ENCODE results near the gene NUCB1. TPM values are rescaled to one million over a fixed set of nuclear protein-coding genes. Genes with fewer than 3 reads are reported as not detected.
A peak's percentile ranks its signal among the peaks of the same experiment; 100 is the strongest.
"Not testable (repeated sequence)": the region's sequence is repeated elsewhere in the genome, so short reads cannot be mapped to it uniquely, and the experiment has no call there.

NUCB1 gene
- polyA plus RNA-seq, 10 donors = 118 to 190 (median 146) TPM

DNA sequence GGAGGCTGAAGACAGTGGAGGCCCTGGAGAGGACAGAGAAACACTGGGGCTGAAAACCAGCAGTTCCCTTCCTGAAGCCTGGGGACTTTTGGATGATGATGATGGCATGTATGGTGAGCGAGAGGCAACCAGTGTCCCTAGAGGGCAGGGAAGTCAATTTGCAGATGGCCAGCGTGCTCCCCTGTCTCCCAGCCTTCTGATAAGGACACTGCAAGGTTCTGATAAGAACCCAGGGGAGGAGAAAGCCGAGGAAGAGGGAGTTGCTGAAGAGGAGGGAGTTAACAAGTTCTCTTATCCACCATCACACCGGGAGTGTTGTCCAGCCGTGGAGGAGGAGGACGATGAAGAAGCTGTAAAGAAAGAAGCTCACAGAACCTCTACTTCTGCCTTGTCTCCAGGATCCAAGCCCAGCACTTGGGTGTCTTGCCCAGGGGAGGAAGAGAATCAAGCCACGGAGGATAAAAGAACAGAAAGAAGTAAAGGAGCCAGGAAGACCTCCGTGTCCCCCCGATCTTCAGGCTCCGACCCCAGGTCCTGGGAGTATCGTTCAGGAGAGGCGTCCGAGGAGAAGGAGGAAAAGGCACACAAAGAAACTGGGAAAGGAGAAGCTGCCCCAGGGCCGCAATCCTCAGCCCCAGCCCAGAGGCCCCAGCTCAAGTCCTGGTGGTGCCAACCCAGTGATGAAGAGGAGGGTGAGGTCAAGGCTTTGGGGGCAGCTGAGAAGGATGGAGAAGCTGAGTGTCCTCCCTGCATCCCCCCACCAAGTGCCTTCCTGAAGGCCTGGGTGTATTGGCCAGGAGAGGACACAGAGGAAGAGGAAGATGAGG, 26.4 kb upstream of the NUCB1 start:
- peak in 1 of 3 donors; percentile 45 for DNase-seq

DNA sequence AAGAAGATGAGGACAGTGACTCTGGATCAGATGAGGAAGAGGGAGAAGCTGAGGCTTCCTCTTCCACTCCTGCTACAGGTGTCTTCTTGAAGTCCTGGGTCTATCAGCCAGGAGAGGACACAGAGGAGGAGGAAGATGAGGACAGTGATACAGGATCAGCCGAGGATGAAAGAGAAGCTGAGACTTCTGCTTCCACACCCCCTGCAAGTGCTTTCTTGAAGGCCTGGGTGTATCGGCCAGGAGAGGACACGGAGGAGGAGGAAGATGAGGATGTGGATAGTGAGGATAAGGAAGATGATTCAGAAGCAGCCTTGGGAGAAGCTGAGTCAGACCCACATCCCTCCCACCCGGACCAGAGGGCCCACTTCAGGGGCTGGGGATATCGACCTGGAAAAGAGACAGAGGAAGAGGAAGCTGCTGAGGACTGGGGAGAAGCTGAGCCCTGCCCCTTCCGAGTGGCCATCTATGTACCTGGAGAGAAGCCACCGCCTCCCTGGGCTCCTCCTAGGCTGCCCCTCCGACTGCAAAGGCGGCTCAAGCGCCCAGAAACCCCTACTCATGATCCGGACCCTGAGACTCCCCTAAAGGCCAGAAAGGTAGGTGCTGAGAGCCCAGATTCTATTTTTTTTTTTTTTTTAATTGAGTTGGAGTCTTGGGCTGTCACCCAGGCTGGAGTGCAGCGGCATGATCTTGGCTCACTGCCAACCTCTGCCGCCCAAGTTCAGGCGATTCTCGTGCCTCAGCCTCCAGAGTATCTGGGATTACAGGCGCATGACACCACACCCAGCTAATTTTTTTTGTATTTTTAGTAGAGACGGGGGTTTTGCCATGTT, 25.6 kb upstream of the NUCB1 start:
- peak in 2 of 3 donors; percentile 53 to 55 for DNase-seq

DNA sequence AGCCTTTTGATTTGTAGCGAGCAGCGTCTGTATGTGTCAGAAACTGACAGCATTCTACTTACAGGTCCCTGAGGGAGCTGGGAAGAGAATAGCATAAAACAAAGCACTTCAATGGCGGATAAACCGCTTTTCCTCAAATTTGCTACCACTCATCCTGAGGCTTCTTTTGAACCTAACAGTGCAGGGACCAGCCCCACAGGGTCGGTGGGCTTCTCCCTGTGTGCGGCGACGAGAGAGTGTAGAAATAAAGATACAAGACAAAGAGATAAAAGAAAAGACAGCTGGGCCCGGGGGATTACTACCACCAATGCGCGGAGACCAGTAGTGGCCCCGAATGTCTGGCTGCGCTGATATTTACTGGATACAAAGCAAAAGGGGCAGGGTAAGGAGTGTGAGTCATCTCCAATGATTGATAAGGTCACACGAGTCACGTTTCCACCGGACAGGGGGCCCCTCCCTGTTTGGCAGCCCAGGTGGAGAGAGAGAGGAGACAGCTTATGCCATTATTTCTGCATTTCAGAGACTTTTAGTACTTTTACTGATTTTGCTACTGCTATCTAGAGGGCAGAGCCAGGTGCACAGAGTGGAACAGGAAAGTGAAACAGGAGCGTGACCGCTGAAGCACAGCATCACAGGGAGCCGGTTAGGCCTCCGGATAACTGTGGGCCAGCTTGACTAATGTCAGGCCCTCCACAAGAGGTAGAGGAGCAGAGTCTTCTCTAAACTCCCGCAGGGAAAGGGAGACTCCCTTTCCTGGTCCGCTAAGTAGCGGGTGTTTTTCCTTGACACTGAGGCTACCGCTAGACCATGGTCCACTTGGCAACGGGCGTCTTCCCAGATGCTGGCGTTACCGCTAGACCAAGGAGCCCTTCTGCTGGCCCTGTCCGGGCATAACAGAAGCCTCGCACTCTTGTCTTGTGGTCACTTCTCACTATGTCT, 23.8 kb upstream of the NUCB1 start:
- DNase-seq = not testable (repeated sequence)

DNA sequence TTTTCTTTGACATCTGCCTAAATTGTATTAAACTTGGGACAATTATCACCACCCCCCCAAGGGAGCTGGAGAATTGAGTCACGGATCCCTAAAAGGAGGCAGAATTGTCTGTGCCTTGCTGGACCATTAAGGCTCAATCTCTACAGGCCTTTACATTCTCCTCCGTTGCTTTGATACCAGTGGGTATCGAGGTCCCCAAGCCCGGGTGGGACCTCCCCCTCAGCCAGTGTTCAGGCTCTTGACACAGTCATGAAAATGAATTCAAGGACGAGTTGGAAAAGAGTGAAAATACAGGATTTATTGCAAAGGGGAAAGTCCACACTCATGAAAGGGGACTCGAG, 22.3 kb upstream of the NUCB1 start:
- no peak for DNase-seq

DNA sequence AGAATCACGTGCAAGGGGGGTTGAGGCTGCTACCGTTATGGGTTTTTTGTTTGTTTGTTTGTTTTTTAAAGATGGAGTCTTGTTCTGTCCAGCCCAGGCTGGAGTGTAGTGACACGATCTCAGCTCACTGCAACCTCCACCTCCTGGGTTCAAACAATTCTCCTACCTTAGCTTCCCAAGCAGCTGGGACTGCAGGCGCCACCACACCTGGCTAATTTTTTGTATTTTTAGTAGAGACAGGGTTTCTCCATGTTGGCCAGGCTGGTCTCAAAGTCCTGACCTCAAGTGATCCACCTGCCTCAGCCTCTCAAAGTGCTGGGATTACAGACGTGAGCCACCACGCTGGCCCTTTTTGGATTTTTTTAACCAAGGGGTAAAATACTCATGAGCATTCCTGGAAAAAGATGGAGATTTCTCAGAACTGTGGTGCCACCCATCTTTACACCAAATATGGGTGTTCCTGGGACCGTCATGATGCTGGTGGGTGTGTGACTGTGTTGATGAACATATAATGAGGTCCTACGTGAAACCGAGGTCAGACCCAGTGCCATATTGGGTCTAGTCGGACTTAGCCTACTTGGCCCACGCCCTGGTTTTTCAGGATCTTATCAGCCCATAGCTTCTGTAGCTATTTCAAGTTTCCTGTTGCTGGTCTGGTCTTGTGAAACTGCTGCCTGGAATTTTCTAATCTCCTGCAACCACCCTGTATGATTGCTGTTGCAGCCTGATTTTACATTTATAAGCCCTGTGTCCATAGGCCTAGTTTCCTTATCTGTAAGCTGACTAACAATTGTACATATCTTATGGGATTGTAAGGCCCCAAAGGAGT, 21.7 kb upstream of the NUCB1 start:
- no peak for DNase-seq

DNA sequence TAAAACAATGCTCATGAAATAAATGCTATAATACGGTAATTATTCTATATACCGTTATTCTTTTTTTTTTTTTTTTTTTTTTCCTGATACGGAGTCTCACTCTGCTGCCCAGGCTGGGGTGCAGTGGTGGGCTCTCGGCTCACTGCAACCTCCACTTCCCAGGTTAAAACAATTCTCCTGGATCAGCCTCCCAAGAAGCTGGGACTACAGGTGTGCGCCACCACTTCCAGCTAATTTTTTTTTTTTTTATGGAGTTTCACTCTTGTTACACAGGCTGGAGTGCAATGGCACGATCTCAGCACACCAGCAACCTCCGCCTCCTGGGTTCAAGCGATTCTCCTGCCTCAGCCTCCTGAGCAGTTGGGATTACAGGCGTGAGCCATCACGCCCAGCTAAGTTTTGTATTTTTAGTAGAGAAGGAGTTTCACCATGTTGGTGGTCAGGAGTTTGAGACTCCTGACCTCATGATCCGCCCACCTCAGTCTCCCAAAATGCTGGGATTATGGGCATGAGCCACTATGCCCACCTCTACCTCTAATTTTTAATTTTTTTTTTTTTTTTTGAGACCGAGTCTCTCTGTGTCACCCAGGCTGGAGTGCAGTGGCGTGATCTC, 21.0 kb upstream of the NUCB1 start:
- no peak for DNase-seq

DNA sequence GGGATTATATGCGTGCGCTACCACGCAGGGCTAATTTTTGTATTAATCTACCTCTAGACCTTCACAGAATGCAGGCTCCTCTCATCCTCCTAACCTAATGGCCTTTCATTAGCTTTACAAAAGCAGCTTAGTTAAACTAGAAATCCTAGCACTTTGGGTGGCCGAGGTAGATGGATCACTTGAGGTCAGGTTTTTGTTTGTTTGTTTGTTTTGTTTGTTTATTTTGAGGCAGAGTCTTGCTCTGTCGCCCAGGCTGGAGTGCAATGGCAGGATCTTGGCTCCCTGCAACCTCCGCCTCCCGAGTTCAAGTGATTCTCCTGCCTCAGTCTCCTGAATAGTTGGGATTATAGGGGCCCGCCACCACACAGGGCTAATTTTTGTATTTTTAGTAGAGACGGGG, 20.4 kb upstream of the NUCB1 start:
- DNase-seq = not testable (repeated sequence)

DNA sequence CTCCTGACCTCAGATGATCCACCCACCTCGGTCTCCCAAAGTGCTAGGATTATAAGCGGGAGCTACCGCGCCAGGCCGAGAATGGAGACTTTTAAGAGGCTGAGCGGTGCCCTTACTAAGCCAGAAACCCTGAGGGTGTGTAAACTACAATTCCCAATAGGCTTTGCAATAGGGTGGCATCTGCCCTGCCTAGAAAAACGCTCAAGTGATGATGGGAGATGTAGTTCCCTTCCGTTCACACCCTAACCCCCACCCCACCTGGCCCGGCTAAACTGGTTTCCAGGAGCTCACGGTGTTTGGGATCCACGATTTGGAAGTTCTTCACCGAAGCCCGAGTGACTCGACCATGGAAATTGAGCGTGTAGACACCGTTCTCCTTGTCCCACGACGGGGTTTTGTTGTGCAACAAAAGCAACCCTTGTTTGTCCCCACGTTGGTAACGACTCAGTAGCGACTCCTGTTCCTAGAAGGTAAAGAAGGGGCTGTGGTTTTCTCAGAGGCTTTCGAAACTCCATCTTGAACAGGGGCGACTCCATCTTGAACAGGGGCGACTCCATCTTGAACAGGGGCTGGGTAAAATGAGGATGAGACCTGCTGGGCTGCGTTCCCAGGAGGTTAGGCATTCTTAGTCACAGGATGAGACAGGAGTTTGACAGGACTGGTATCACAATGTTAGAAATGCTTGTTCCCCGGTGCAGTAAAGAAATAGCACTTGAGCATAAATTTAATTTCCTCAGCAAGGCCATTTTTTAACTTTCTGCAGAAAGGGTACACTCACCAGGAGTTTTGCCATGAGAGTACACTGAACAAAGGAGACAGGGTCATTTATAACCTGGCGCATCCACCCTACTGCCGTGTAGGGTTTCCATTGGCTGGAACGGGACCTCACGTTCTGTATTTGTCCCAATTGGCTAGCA, 18.1 kb upstream of the NUCB1 start:
- DNase-seq = peak in 1 of 3 donors; percentile 32

DNA sequence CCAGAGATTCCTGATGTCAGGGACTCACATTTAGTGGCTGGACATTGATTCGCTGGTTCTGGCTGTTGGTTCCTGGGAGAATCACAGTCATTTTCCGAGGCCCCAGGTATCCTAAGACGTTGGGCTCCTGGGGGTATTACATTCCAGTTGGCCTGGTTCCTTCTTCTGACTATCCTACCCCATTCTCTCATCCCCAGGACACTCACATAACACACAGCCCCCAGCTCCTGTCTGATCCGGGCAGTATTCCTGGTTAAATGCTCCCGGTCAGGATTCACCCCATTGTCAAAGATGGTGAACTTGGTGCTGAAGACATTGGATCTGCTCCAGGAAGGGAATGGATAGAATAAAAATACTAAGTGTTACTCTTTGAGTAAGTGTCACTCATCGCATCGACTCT, 16.4 kb upstream of the NUCB1 start:
- no peak for DNase-seq

DNA sequence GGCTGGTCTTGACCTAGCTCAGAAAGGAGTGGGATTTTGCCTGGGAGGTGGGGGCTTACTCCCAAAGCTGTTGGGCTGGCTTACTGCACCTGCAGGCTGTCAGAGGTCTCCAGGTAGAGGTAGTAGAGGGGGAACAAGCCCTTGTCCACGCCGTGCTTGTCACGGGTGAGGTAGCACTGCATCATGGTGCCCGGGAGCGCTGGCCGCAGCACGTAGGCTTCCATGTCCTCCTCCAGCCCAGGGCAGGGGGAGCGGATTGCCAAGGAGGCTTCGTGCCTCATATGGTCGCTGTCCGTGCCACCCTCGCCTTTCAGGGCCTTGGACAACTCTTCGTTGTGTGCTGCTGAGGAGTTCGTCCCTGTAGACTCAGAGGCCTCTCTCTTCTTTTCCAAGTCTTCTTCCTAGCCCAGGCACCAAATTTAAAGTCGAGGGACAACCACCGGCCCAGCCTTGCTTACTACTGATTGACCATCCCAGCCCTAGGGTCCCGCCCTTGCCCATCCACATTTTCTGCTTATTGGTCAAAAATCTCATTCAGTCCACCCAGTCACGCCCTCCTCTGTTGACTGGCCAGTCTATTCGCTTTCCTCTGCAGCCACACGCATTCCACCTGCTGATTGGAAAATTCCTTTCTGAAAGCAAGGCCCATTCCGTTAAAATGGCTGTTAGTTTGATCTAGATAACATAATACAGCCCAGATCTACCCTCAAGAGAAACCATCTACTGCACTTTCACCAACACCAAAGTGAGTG, 12.1 kb upstream of the NUCB1 start:
- DNase-seq = no peak

DNA sequence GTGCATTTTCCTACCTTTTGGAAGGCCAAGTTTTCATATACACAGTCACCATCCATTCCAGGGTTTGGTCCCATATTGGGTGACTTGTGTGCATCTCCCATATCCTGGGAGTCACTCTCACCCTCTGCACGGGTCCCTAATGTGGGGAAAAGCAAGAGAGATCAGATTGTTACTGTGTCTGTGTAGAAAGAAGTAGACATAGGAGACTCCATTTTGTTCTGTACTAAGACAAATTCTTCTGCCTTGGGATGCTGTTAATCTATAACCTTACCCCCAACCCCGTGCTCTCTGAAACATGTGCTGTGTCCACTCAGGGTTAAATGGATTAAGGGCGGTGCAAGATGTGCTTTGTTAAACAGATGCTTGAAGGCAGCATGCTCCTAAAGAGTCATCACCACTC, 10.6 kb upstream of the NUCB1 start:
- DNase-seq = not testable (repeated sequence)

DNA sequence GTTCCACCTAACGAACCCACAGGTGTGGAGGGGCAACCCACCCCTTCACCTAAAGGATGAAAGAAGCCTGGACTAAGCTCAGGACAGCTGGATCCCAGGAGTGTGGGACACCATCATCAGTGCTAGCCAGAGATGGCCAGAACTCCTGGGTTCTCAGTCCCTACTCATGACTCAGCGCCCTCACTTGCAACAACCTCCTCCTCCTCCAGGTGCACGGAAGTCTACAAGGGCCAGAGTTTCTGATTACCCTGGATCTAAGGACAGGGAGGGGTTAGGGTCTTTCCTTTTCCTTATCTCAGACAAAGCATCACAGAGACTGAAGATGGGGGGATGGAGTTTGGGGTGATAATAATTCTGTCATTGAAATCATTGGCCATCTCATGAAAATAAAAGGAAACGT, 9.6 kb upstream of the NUCB1 start:
- DNase-seq = no peak

DNA sequence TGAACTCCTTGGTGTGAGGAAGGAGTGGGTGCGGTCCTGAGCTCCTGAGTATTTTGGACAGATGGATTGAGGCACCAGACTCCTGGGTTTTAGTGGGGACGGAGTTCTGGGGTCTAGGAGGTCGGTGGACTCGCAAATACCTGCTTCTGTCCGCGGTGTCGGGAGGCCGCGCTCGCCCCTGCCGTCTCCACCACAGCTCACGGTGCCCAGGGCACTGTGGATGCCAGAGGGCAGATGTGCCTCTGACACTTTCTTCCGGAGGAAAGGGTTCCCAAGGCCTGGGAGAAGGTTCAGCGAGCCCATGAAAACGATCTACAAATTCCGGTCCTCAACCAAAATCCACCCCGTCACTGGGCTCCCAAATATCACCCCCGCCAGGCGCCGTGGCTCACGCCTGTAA, 4.9 kb upstream of the NUCB1 start:
- no peak for DNase-seq

DNA sequence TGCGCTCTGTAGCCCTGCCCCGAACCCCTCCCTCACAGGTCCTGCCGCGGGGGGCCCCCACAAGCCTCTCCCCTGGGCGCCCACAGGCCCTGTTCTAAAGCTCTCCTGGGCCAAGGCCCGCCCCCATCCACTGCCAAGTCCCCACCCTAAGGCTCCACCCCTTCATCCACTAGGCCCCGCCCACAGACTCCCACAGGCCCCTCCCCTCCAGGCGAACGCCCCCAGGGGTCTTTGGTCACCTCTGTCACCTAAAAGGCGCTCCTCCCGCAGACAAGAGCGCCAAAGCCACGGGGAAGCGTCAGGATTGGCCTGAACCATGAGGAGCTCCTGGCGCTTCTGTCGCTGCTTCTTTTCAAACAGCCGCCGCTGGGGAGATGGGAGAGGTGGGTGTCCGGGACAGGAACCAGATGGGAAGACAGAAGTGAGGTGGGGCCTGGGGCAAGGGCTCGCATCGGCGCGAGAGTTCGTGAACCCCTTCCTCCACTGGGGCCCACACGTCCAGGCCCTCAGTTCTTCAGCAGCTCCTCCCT, 3.9 kb upstream of the NUCB1 start:
- DNase-seq = peak in 2 of 3 donors; percentile 37 to 57

DNA sequence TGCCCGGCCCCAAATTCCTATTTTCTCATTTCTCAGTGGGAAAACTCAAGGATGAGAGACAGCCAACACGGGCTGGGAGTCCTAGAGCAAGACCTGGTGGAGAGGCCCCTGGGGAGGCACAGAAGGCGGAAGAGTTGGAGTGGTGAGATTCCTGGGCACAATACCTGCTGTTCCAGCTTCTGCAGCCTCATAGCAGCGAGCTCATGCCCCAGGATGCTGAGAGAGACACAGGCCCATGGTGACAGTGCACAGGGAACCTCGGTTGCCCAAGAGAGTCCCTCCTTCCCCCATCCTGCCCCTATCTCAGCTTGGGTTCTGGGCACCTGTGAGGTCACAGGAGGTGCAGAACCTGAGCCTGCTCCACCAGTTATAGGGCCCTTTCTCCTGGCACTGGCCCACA, 2.9 kb upstream of the NUCB1 start:
- no peak for DNase-seq

DNA sequence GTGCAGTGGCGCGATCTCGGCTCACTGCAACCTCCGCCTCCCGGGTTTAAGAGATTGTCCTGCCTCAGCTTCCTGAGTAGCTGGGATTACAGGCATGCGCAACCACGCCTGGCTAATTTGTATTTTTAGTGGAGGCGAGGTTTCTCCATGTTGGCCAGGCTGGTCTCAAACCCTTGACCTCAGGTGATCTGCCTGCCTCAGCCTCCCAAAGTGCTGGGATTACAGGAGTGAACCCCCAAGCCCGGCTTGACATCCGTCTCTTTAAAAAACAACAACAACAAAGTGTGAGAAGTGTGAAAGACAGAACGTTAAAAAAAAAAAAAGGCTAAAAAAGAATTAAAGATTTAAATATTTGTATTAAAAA, 744 bp upstream of the NUCB1 start:
- DNase-seq = not testable (repeated sequence)

DNA sequence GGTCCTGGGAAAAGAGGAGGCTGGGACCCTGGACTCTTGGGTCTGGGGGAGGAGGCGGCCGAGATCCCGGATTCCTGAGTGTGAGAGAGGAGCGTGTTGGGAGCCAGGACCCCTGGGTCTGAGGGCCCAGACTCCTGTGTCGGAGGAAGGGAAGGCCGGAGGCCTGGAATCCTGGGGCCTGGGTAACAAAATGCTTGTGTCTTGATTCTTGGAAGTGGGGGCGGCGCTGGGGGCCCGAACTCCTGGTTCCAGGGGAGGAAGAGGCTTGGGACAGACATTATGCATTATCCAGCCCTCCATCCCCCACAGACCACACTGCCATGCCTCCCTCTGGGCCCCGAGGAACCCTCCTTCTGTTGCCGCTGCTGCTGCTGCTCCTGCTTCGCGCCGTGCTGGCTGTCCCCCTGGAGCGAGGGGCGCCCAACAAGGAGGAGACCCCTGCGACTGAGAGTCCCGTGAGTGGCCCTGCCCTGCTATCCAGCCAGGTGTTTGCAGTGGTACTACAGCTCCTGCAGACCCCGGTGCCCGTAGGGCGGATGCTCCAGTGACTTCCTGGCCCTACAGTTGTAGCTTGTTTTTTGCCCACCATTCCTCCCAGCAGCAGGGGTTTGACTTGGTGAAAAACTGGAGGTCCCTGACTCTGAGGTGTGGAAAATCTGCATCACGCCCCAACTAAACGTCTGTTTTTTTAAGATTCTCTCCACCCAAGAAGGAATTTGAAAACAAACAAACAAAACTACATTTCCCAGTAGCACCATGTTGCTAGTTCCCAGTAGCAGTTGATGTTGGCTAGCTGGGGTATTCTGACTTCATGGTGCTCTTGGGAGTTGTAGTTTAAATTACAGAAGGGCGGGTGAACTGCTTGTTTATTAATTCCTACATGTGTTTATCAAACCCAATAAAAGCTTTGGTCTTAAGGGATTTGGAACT, 630 bp downstream of the NUCB1 start:
- peak in 1 of 3 donors; percentile 71 for DNase-seq

Data from muscle of back (tissue), 11 donors.